Measurements from ENCODE around the gene OSBPL6.

GRCh38 chr2:178429336-178429735 is 235.0 kb downstream of the OSBPL6 start:
- TF ChIP-seq CTCF (IDR thresholded peaks at IDR 0.05 in 2 of 3, conservative IDR thresholded peaks at IDR 0.05 in 1 of 3; ENCODE audit: borderline replicate concordance in 1 of 3, insufficient read depth in 1 of 3, low read depth in 2 of 3, low read length in 2 of 3) = no peak
- no peak for TF ChIP-seq YY1 (IDR thresholded peaks at IDR 0.05; ENCODE audit: extremely low read depth, insufficient replicate concordance, low read depth, low read length)
- no peak for TF ChIP-seq POLR2A (IDR thresholded peaks at IDR 0.05; ENCODE audit: borderline replicate concordance, extremely low read depth, insufficient read depth, insufficient read length)
- TF ChIP-seq TCF7L2 (IDR thresholded peaks at IDR 0.05; ENCODE audit: borderline replicate concordance, extremely low read depth, insufficient read depth, insufficient read length) = no peak
- no peak for TF ChIP-seq ATF3 (IDR thresholded peaks at IDR 0.05)
- TF ChIP-seq POLR2AphosphoS5 (IDR thresholded peaks at IDR 0.05; ENCODE audit: low read depth, low read length) = no peak
- no peak for TF ChIP-seq CBX3 (IDR thresholded peaks at IDR 0.05; ENCODE audit: low read depth)
- TF ChIP-seq REST (IDR thresholded peaks at IDR 0.05; ENCODE audit: low read depth) = no peak
- TF ChIP-seq ZNF274 (IDR thresholded peaks at IDR 0.05; ENCODE audit: low read depth, low read length) = no peak
- no peak for TF ChIP-seq EGR1 (IDR thresholded peaks at IDR 0.05; ENCODE audit: low read depth)

Data from HCT116 (cell line).